GM19455 (cell line): Measurements from ENCODE around the gene NTM.
"Not testable (repeated sequence)": the region's sequence is repeated elsewhere in the genome, so short reads cannot be mapped to it uniquely, and the experiment has no call there.

ENCODE experiments used
- ATAC-seq: cut with Tn5 transposase; IDR thresholded peaks from one replicate; pipeline ENCODE4 v1.9.1; 2021; ENCODE audit not compliant: unreplicated experiment

Gene NTM

GRCh38 chr11:131418189-131418588 lies 47.8 kb downstream of the NTM start:
- no peak for ATAC-seq

- no peak for ATAC-seq
Measured at GRCh38 chr11:131421066-131421855, 50.8 kb downstream of the NTM start.

- no peak for ATAC-seq
Measured at GRCh38 chr11:131422029-131422428, 51.6 kb downstream of the NTM start.

- ATAC-seq: no peak
Measured at GRCh38 chr11:131422496-131422895, 52.1 kb downstream of the NTM start.

- no peak for ATAC-seq
Measured at GRCh38 chr11:131423688-131424087, 53.3 kb downstream of the NTM start.

- ATAC-seq: not testable (repeated sequence)
Measured at GRCh38 chr11:131424257-131424876, 54.0 kb downstream of the NTM start.

- no peak for ATAC-seq
Measured at GRCh38 chr11:131425285-131425684, 54.9 kb downstream of the NTM start.

- no peak for ATAC-seq
Measured at GRCh38 chr11:131428853-131429252, 58.4 kb downstream of the NTM start.

- ATAC-seq: no peak
Measured at GRCh38 chr11:131430473-131431208, 60.2 kb downstream of the NTM start.

- ATAC-seq: no peak
Measured at GRCh38 chr11:131441051-131441810, 70.8 kb downstream of the NTM start.

- ATAC-seq: no peak
Measured at GRCh38 chr11:131446590-131447275, 76.3 kb downstream of the NTM start.

- no peak for ATAC-seq
Measured at GRCh38 chr11:131447277-131447815, 76.9 kb downstream of the NTM start.

- ATAC-seq: no peak
Measured at GRCh38 chr11:131447898-131448297, 77.5 kb downstream of the NTM start.

GRCh38 chr11:131449036-131450019 lies 78.9 kb downstream of the NTM start:
- ATAC-seq: no peak

- ATAC-seq: no peak
Measured at GRCh38 chr11:131454490-131454889, 84.1 kb downstream of the NTM start.

GRCh38 chr11:131454989-131455388 lies 84.6 kb downstream of the NTM start:
- ATAC-seq: no peak

GRCh38 chr11:131455843-131456704 lies 85.7 kb downstream of the NTM start:
- no peak for ATAC-seq

GRCh38 chr11:131457163-131457562 lies 86.7 kb downstream of the NTM start:
- ATAC-seq: no peak
